DMS 273 (cell line): ENCODE measurements around the gene ROR2.
"Not testable (repeated sequence)": the region's sequence is repeated elsewhere in the genome, so short reads cannot be mapped to it uniquely, and the experiment has no call there.

Experiments
- DNase-seq: peaks from one replicate; lab custom pipeline; 2025; ENCODE audit not compliant: unreplicated experiment; lab: John Stamatoyannopoulos, UW

The ROR2 gene

DNA sequence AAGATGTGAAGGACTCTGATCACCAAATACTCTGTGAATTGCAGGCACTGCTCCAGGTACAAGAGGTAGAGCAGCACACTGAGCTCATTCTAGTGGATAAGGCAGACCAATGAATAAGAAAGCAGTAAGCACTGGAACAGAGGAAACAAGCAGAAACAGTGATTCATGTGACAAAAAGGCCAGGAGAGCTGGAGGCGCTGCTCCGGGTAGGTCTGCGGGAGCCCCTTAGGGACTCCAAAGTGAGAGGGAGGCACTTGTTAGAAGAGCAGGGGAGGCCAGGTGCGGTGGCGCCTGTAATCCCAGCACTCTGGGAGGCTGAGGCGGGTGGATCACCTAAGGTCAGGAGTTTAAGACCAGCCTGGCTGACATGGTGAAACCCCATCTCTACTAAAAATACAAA lies 294.8 kb downstream of the ROR2 start:
- no peak for DNase-seq

- DNase-seq: no peak
Observed at GRCh38 chr9:91654527-91654926, 295.5 kb downstream of the ROR2 start.

DNA sequence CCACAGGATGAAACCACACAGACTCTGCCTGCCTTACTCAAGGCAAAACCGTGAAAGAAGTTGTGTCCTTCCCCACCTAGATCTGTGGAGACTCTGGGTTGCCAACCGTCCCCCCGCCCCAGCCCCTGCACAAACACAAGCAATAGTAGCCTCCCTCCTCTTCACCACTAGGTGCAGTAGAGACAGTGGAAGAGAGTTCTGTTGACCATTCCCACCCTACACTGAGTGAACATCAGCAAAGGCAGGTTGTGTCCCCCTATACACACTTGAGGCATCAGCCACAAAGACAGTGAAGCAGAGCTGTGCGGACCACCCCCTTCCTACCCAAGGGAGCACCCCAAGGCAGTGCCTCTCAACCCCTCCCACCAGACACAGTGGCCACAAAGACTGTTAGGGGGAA lies 302.7 kb downstream of the ROR2 start:
- DNase-seq: no peak

DNA sequence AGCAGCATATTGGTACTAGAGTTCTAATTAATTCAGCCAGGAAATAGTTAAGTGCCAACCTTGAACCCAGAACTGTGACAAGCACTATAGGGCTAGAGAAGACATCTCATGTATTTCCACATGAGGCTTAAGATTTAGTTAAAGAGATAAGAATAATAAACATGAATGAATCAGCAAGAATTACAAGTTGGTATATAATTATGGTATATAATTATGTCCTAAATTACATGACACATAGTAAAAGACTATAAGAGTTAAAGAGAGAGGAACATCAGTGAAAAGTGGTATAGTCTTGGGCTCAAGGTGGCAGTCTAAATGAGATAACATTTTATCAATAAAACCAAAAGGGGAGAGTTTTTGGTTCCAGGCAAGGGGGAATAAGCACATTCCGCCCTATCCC lies 303.3 kb downstream of the ROR2 start:
- no peak for DNase-seq

- DNase-seq: no peak
Observed at GRCh38 chr9:91644433-91644832, 305.6 kb downstream of the ROR2 start.

GRCh38 chr9:91643481-91644077 lies 306.4 kb downstream of the ROR2 start:
- no peak for DNase-seq

DNA sequence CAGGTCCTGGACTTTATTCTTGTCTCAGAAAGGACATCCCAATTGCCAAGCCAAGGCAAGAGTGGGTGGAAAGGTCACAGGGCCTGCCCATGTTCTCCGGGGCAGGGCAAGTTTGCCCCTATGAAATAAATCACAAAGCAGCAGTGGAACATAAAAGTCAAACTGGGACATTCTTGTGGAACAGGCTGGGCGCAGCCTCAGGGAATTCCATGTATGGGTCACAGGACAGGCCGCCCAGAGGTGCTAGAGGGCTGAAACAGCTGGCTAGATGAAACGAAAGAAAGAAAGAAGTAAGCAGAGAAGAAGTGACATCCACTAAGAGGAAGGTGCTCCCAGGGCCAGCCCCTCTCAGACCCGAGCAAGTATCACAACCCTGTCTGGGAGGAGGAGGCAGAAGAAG lies 307.3 kb downstream of the ROR2 start:
- DNase-seq: no peak

- no peak for DNase-seq
Observed at GRCh38 chr9:91640428-91640827, 309.6 kb downstream of the ROR2 start.

DNA sequence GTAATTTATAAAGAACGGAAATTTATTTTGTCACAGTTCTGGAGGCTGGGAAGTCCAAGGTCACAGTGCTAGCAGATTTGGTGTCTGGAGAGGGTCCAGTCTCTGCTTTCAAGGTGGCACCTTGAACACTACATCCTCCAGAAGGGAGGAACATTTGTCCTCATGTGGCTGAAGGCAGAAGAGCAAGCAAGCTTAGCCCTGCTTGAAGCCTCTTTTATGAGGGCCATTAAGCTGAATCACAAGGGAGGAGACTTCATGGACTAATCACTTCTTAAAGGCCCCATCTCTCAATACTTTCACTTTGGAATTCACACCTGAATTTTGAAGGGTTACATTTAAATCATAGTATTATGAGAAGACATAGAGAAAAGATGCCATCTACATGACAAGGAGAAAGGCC lies 311.0 kb downstream of the ROR2 start:
- no peak for DNase-seq

DNA sequence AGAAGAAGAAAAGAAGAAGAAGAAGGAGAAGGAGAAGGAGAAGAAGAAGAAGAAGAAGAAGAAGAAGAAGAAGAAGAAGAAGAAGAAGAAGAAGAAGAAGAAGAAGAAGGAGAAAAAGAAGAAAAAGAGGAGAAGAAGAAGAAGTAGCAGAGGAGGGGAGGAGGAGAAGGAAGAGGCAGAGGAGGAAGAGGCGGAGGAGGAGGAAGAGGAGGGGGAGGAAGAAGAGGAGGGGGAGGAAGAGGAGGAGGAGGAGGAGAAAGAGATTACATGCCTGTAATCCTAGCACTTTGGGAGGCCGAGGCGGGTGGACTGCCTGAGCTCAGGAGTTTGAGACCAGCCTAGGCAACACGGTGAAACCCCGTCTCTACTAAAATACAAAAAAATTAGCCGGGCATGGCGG lies 315.2 kb downstream of the ROR2 start:
- not testable (repeated sequence) for DNase-seq

DNA sequence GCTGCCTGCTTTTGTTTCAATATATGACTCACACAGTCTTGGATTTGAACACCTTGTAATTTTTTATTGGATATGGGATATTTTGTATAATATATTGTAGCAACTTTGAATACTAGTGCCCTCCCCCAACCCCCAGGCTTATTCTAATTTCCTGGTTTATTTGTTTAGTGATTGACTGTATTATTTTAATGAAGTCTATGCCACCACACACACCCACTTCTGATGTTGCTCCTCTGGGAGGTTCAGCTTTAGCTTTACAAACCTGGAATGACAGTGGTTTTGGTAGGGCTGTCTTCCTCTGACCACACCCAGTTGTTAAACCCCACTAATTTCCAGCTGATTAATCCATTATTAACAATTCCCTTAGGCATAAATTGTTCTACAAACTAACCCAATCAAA lies 320.3 kb downstream of the ROR2 start:
- no peak for DNase-seq

- DNase-seq: no peak
Observed at GRCh38 chr9:91628892-91629291, 321.1 kb downstream of the ROR2 start.

DNA sequence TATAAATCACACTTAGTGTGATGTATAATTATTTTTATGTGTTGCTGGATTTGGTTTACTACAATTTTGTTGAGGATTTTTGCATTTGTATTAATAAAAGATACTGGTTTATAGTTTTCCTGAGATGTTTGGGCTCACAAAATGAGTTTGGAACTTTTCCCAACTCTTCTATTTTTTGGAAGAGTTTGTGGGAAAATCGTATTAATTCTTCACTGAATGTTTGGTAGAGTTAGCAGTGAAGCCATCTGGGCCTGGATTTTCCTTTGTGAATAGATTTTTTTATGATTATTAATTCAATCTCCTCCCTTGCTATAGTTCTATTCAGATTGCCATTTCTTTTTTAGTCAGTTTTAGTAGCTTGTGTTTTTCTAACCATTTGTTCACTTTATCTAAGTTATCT lies 324.7 kb downstream of the ROR2 start:
- no peak for DNase-seq

- no peak for DNase-seq
Observed at GRCh38 chr9:91623004-91623403, 327.0 kb downstream of the ROR2 start.

DNA sequence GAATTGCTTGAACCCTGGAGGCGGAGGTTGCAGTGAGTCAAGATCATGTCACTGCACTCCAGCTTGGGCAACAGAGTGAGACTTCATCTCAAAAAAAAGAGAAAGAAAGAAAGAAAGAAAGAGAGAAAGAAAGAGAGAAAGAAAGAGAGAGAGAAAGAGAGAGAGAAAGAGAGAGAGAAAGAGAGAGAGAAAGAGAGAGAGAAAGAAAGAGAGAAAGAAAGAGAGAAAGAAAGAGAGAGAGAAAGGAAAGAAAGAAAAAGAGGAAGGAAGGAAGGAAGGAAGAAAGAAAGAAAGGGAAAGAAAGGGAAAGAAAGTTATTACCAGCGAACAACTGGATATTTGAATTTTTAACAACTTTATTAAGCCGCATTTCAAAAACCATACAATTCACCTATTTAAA lies 327.9 kb downstream of the ROR2 start:
- DNase-seq: not testable (repeated sequence)

GRCh38 chr9:91614044-91614443 lies 336.0 kb downstream of the ROR2 start:
- DNase-seq: not testable (repeated sequence)

DNA sequence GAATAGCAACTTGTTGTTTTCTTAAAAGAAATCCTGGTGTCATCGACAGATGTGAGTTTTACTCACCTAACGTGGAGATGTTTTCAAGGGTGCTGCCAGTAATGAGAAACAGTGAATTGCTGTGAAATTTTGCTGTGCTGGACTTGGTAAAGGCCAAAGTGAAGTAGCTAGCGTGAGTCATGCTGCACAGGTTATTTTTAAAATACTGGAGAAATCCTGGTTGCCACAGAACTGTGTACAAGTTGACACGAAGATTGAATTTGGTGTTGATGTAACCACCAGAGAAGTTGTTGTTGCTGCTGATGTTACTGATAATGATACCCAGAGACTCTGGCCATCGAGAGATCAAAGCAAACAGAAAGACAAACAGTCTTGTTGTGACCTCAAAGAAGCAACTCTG lies 338.4 kb downstream of the ROR2 start:
- DNase-seq: no peak

DNA sequence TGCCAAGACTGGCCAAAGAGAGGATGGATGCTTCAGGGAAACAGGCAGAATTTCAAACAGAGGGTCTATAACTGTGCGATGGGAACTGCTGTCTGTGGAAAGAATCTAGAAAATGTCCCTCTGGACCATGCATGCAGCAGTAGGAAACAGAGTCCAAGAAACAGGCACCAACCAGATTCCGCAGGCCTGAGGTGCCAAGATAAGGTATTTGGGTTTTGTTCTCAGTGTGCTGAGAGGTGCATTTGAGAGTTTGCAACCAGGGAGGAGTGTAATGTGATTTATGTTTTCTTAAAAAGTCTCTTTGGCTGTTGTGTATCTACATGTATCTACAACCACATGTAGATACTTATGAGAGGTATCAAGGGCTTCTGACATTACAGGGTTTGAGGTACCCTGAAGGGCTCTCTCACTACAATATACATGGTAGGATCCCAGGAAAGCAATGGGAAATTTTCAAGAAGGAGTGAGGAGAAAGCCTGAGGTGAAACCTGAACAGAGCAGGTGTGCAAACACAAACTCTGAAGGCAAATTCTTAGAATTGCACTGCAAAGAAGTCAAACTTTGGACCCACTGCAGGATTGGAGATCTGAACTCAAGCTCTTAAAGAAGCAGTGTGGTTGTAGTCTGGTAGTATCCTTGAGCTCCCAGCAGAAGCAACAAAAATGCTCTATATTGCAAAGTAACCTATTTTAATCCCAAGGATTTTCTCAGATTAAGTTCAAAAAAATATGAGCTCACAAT lies 343.6 kb downstream of the ROR2 start:
- DNase-seq: no peak

GRCh38 chr9:91604451-91605179 lies 345.4 kb downstream of the ROR2 start:
- no peak for DNase-seq

GRCh38 chr9:91603932-91604331 lies 346.1 kb downstream of the ROR2 start:
- no peak for DNase-seq

GRCh38 chr9:91599564-91599963 lies 350.5 kb downstream of the ROR2 start:
- no peak for DNase-seq

DNA sequence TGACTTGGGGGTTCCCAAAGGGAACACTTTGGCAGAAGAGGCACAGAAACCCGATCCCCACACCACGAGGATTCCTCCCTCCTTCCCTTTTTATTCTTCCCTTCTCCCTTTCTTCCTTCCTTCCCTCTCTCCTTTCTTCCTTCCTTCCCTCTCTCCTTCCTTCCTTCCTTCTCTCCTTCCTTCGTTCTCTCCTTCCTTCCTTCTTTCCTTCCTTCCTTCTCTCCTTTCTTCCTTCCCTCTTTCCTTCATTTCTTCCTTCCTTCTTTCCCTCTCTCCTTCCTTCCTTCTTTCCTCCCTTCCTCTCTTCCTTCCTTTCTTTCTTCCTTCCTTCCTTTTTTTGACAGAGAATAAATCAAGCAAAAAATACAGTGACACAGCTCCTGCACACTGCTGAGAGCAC lies 358.4 kb downstream of the ROR2 start:
- no peak for DNase-seq
